Measurements from ENCODE around the gene AGBL4. TPM values are rescaled to one million over a fixed set of nuclear protein-coding genes. Genes with fewer than 3 reads are reported as not detected.
"Not testable (repeated sequence)": the region's sequence is repeated elsewhere in the genome, so short reads cannot be mapped to it uniquely, and the experiment has no call there.

The AGBL4 gene
- total RNA-seq, 1 donor from 2014 or later = not detected

GRCh38 chr1:49339043-49339442 is 684.7 kb downstream of the AGBL4 start:
- TF ChIP-seq CTCF (IDR thresholded peaks at IDR 0.05) = no peak
- DNase-seq (no peak), ATAC-seq (no peak)
- intact Hi-C loops (cut with DNase I) = no loop called here
- Histone ChIP-seq H3K4me3 (no peak overlapping the region), H3K9me3 (no peaks in the 10 kb centered on the region), H3K36me3 (no peaks in the 10 kb centered on the region), H3K4me1 (no peaks in the 10 kb centered on the region), H3K27me3 (no peaks in the 10 kb centered on the region), H3K27ac (no peak overlapping the region)

- Histone ChIP-seq H3K27ac (no peak overlapping the region), H3K36me3 (no peaks in the 10 kb centered on the region), H3K4me3 (no peak overlapping the region), H3K4me1 (no peaks in the 10 kb centered on the region), H3K9me3 (no peaks in the 10 kb centered on the region), H3K27me3 (no peaks in the 10 kb centered on the region)
- DNase-seq (no peak), ATAC-seq (no peak)
- intact Hi-C loops (cut with DNase I) = no loop called here
- no peak for TF ChIP-seq CTCF (IDR thresholded peaks at IDR 0.05)
Observed at GRCh38 chr1:49337251-49337650, 686.5 kb downstream of the AGBL4 start.

- Histone ChIP-seq H3K9me3 (no peaks in the 10 kb centered on the region), H3K4me1 (no peaks in the 10 kb centered on the region), H3K4me3 (no peak overlapping the region), H3K36me3 (no peaks in the 10 kb centered on the region), H3K27ac (no peak overlapping the region), H3K27me3 (no peaks in the 10 kb centered on the region)
- ATAC-seq (no peak), DNase-seq (no peak)
- intact Hi-C loops (cut with DNase I) = no loop called here
- TF ChIP-seq CTCF (IDR thresholded peaks at IDR 0.05) = no peak
Observed at GRCh38 chr1:49333906-49334305, 689.8 kb downstream of the AGBL4 start.

GRCh38 chr1:49331066-49331852 is 692.5 kb downstream of the AGBL4 start:
- no peak overlapping the region for H3K27ac ChIP-seq
- intact Hi-C loops (cut with DNase I) = no loop called here
- no peak for ATAC-seq
- no peaks in the 10 kb centered on the region for H3K36me3 ChIP-seq
- no peak overlapping the region for H3K4me3 ChIP-seq
- no peaks in the 10 kb centered on the region for H3K9me3 ChIP-seq
- DNase-seq = no peak
- no peak for TF ChIP-seq CTCF (IDR thresholded peaks at IDR 0.05)
- no peaks in the 10 kb centered on the region for H3K4me1 ChIP-seq
- no peaks in the 10 kb centered on the region for H3K27me3 ChIP-seq

- no peak overlapping the region for H3K4me3 ChIP-seq
- ATAC-seq = no peak
- no peaks in the 10 kb centered on the region for H3K36me3 ChIP-seq
- intact Hi-C loops (cut with DNase I) = no loop called here
- no peak for DNase-seq
- H3K27ac ChIP-seq = no peak overlapping the region
- no peaks in the 10 kb centered on the region for H3K27me3 ChIP-seq
- no peak for TF ChIP-seq CTCF (IDR thresholded peaks at IDR 0.05)
- H3K9me3 ChIP-seq = no peaks in the 10 kb centered on the region
- no peaks in the 10 kb centered on the region for H3K4me1 ChIP-seq
Observed at GRCh38 chr1:49323925-49324540, 699.7 kb downstream of the AGBL4 start.

GRCh38 chr1:49320493-49320892 is 703.3 kb downstream of the AGBL4 start:
- H3K4me1 ChIP-seq; H3K9me3 ChIP-seq; H3K4me3 ChIP-seq; DNase-seq; ATAC-seq; H3K27ac ChIP-seq; H3K27me3 ChIP-seq; H3K36me3 ChIP-seq; intact Hi-C loops (cut with DNase I): not testable (repeated sequence)

All from upper lobe of right lung (tissue), 1 donor.